Measurements from ENCODE around the gene TSC2. TPM values are rescaled to one million over a fixed set of nuclear protein-coding genes. Genes with fewer than 3 reads are reported as not detected.
"Not testable (repeated sequence)": the region's sequence is repeated elsewhere in the genome, so short reads cannot be mapped to it uniquely, and the experiment has no call there.

The TSC2 gene
- total RNA-seq, 2 experiments from 2014 or later = 87.9 to 97.4 TPM

DNA sequence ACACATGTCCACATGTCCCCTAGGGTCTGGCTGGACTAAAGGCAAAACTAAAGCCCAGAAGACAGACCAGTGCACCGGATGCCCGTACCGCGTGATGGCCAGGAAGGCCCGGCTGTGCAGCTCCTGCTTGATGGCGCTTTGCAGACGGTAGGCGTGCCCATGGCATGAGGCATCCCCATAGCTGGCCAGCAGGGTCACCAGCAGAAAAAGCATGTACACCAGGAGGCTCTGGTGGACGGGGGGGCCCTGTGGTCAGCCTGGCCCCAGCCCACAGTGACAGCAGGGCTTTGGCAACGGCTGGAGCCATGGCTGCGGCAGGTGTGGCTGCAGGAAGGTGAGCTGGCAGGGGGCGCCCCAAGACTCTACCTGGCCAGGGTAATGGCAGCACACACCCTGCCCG lies 45.1 kb downstream of the TSC2 start:
- Mint-ChIP-seq H3K27ac (no peak overlapping the region), H3K27me3 (ENCODE audit: low read depth) (no peaks in the 10 kb centered on the region), H3K4me3 (no peak overlapping the region), H3K4me1 (ENCODE audit: low read depth) (no peaks in the 10 kb centered on the region), H3K36me3 (ENCODE audit: low read depth) (peaks cover 5% of the 10 kb centered on the region), H3K9me3 (ENCODE audit: insufficient read depth) (no peaks in the 10 kb centered on the region)
- ATAC-seq = no peak
- DNase-seq = no peak
- ChIA-PET CTCF (no interaction called here), POLR2A (no interaction called here)

DNA sequence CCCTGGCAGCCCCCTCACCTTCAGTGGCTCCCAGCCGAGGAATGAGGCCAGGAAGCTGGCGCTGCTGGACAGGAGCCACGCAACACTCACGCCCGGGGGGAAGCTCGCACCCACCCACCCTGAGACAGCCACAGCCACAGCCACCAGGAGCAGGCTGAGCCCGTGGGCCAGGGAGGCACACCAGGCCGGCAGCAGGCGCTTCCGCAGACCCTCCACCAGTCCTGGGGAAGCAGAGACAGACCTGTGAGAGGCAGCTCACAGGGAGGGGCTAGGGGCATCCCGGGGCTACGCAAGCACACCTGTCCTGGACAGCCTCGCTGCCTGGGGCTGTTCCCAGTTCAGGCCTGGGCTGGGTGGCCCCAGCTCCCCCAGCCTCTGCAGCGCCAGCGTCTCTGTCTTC lies 46.0 kb downstream of the TSC2 start:
- Mint-ChIP-seq H3K4me3 (no peak overlapping the region), H3K9me3 (ENCODE audit: insufficient read depth) (no peaks in the 10 kb centered on the region), H3K36me3 (ENCODE audit: low read depth) (peaks cover 5% of the 10 kb centered on the region), H3K27me3 (ENCODE audit: low read depth) (no peaks in the 10 kb centered on the region), H3K4me1 (ENCODE audit: low read depth) (no peaks in the 10 kb centered on the region), H3K27ac (no peak overlapping the region)
- DNase-seq (no peak), ATAC-seq (no peak)
- CTCF ChIA-PET = no interaction called here
- POLR2A ChIA-PET = no interaction called here

GRCh38 chr16:2095315-2095853 lies 47.6 kb downstream of the TSC2 start:
- no peaks in the 10 kb centered on the region for H3K4me1 Mint-ChIP-seq (ENCODE audit: low read depth)
- no peaks in the 10 kb centered on the region for H3K27me3 Mint-ChIP-seq (ENCODE audit: low read depth)
- H3K9me3 Mint-ChIP-seq (ENCODE audit: insufficient read depth) = no peaks in the 10 kb centered on the region
- CTCF ChIA-PET = no interaction called here
- H3K36me3 Mint-ChIP-seq (ENCODE audit: low read depth) = peaks cover 3% of the 10 kb centered on the region
- ATAC-seq = no peak
- POLR2A ChIA-PET = no interaction called here
- no peak for DNase-seq
- no peak overlapping the region for H3K27ac Mint-ChIP-seq
- H3K4me3 Mint-ChIP-seq = no peak overlapping the region

DNA sequence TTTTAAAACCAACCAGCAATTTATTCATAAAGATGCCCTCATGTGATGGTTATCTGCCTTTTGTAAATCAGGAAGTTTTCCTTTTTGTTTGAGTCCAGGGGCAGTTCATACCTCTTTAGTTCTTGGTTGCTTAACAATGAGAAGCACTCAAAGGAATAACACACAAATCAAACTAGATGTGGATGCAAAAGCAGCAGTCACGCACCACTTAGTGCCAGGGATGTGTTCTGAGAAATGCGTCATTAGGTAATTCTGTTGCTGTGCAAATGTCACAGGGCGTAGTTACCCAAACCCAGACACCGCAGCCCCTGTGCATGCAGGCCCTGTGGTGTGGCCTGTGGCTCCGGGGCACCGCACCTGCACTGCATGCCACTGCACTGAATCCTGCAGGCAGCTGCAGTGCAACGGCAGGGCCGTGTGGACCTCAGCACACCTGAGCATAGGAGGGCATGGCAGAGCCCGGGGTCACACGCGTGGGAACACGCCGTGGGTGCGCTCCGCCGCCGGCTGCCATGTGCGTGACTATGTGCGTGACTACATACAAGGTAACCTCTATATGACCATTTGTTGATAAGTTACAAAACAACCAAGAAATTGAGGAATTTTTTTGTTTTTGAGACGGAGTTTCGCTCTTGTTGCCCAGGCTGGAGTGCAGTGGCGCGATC lies 48.3 kb downstream of the TSC2 start:
- ChIA-PET POLR2A (no interaction called here), CTCF (no interaction called here)
- Mint-ChIP-seq H3K9me3 (ENCODE audit: insufficient read depth) (no peaks in the 10 kb centered on the region), H3K27me3 (ENCODE audit: low read depth) (no peaks in the 10 kb centered on the region), H3K27ac (no peak overlapping the region), H3K36me3 (ENCODE audit: low read depth) (peaks cover under 1% of the 10 kb centered on the region), H3K4me3 (no peak overlapping the region), H3K4me1 (ENCODE audit: low read depth) (no peaks in the 10 kb centered on the region)
- DNase-seq (no peak), ATAC-seq (no peak)

DNA sequence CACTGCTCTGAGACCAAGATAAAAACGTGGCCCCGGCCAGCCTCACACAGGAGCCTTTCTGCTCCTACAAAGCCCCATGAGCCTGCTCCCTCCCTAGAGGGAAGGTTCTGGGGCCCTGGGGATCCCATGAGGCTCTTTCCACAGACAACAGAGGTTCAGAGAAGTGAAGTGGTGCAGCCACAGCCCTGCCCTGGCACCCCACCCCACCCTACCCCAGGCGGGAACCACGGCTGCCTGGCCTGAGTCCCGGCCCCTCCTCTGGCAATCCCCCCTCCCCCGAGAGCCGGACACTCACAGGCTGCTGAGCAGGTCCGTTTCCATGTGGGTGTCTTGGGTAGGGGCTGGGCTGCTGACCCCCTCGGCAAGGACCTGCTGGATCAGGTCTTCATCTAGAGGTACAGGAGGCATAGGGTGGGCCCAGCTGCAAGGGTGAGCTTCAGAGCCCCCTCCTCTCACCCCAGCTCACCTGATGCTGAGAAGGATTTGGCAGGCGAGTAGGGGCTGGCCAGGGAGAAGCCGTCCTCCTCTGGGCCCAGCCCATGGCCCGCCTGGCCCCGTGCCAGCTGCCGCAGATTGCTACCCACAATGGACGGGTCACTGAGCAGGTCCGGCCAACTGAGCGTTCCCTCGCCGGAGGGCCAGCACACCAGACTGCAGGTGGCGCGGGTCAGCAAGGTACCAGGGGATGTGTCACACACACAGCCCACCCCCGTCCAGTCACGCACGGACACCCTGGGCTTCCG lies 49.2 kb downstream of the TSC2 start:
- Mint-ChIP-seq H3K4me1 (ENCODE audit: low read depth) (no peaks in the 10 kb centered on the region), H3K27ac (no peak overlapping the region), H3K9me3 (ENCODE audit: insufficient read depth) (no peaks in the 10 kb centered on the region), H3K36me3 (ENCODE audit: low read depth) (peaks cover 2% of the 10 kb centered on the region), H3K4me3 (no peak overlapping the region), H3K27me3 (ENCODE audit: low read depth) (no peaks in the 10 kb centered on the region)
- POLR2A ChIA-PET = no interaction called here
- no peak for ATAC-seq
- CTCF ChIA-PET = no interaction called here
- DNase-seq = no peak

- H3K27me3 Mint-ChIP-seq (ENCODE audit: low read depth); H3K4me3 Mint-ChIP-seq; H3K27ac Mint-ChIP-seq; H3K4me1 Mint-ChIP-seq (ENCODE audit: low read depth); H3K36me3 Mint-ChIP-seq (ENCODE audit: low read depth); CTCF ChIA-PET; H3K9me3 Mint-ChIP-seq (ENCODE audit: insufficient read depth); POLR2A ChIA-PET; DNase-seq; ATAC-seq: not testable (repeated sequence)
Measured at GRCh38 chr16:2097689-2098088, 49.9 kb downstream of the TSC2 start.

DNA sequence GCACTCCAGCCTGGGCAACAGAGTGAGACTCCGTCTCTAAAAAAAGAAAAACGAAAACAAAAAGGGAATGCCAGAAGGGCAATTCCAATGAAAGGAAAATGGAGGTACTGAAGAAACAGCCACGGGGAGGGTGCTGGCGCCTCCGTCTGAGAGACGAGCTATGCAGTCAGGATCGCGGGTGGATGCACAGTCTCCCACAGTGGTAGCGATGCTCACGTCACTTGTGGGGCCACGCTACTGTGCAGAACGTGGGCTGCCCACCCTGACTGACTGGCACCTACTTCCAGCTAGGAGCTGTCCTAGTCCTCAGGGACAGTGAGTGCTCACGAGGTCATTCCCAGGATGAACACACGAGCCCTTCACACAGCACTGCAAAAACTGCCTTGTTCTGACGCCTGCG lies 53.8 kb downstream of the TSC2 start:
- ATAC-seq; CTCF ChIA-PET; H3K27ac Mint-ChIP-seq; H3K27me3 Mint-ChIP-seq (ENCODE audit: low read depth); H3K9me3 Mint-ChIP-seq (ENCODE audit: insufficient read depth); H3K4me1 Mint-ChIP-seq (ENCODE audit: low read depth); DNase-seq; H3K36me3 Mint-ChIP-seq (ENCODE audit: low read depth); POLR2A ChIA-PET; H3K4me3 Mint-ChIP-seq: not testable (repeated sequence)

DNA sequence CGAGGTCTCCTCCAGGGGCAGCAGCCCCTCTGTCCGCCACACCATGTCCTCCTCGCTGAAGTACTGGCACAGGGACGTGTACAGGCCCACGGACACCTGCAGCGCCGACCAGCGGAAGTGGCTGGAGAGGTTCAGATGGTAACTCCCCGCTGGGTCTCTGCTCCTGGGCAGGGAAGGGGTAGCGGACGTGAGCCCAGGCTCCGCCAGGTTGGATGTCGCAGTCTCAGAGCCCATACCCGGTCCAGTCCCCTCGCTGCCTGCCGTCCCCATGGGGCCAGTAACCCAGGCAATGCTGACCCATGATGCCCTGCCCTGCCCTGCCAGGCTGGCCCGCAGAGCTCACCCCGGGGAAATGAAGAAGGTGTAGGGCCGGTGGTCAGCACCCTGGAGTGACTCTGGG lies 54.7 kb downstream of the TSC2 start:
- Mint-ChIP-seq H3K9me3 (ENCODE audit: insufficient read depth) (no peaks in the 10 kb centered on the region), H3K27ac (no peak overlapping the region), H3K27me3 (ENCODE audit: low read depth) (no peaks in the 10 kb centered on the region), H3K36me3 (ENCODE audit: low read depth) (peaks cover 3% of the 10 kb centered on the region), H3K4me1 (ENCODE audit: low read depth) (no peaks in the 10 kb centered on the region), H3K4me3 (no peak overlapping the region)
- ATAC-seq (no peak), DNase-seq (no peak)
- ChIA-PET CTCF (no interaction called here), POLR2A (no interaction called here)

DNA sequence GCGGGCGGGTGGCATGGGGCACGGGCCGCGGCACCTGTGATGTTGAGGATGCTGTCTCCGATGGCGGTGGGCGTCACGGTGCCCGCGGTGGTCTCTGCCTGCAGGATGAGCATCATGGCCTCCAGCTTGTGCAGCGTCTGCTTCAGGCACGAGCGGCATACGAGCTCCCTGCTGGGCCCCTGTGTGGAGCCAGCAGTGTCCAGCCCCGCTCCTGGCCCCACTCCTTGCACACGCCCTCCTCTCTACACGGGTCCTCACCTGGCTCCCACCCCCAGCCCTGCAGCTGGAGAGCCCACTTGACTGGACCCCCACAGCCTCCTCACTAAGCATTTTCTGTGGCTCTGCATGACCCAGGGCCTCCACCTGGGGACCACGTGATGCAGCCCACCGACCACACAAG lies 56.7 kb downstream of the TSC2 start:
- H3K4me1 Mint-ChIP-seq (ENCODE audit: low read depth); H3K4me3 Mint-ChIP-seq; H3K36me3 Mint-ChIP-seq (ENCODE audit: low read depth); CTCF ChIA-PET; DNase-seq; H3K9me3 Mint-ChIP-seq (ENCODE audit: insufficient read depth); H3K27ac Mint-ChIP-seq; H3K27me3 Mint-ChIP-seq (ENCODE audit: low read depth); ATAC-seq; POLR2A ChIA-PET: not testable (repeated sequence)

GRCh38 chr16:2105291-2105690 lies 57.5 kb downstream of the TSC2 start:
- H3K36me3 Mint-ChIP-seq (ENCODE audit: low read depth); ATAC-seq; H3K4me1 Mint-ChIP-seq (ENCODE audit: low read depth): not testable (repeated sequence)

GRCh38 chr16:2105769-2106168 lies 58.0 kb downstream of the TSC2 start:
- CTCF ChIA-PET; POLR2A ChIA-PET; ATAC-seq; H3K27ac Mint-ChIP-seq; H3K27me3 Mint-ChIP-seq (ENCODE audit: low read depth); DNase-seq; H3K4me3 Mint-ChIP-seq; H3K36me3 Mint-ChIP-seq (ENCODE audit: low read depth); H3K9me3 Mint-ChIP-seq (ENCODE audit: insufficient read depth); H3K4me1 Mint-ChIP-seq (ENCODE audit: low read depth): not testable (repeated sequence)

More at GRCh38 chr16:2105291-2105690, 57.5 kb downstream of the TSC2 start:
- POLR2A ChIA-PET; H3K9me3 Mint-ChIP-seq (ENCODE audit: insufficient read depth); CTCF ChIA-PET; H3K27me3 Mint-ChIP-seq (ENCODE audit: low read depth); H3K4me3 Mint-ChIP-seq; DNase-seq; H3K27ac Mint-ChIP-seq: not testable (repeated sequence)

DNA sequence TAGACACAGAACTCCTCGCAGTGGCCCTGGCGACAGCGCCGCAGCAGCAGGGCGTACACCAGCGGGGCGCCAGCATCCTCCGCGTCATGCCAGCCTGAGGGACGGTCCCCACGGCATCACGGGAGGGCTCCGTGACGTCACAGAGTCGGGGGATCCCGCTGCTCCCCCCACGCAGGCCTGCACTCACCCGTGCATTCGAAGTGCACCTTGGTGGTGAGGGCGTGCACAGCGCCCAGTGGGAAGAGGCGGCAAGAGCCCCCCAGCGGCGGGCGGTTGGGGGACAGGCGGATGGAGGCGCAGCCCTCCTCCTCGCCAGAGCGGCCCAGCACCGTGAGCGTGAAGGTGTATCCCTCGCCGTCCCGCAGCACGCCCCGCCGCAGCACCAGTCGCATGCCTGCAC lies 58.4 kb downstream of the TSC2 start:
- H3K36me3 Mint-ChIP-seq (ENCODE audit: low read depth); DNase-seq; H3K9me3 Mint-ChIP-seq (ENCODE audit: insufficient read depth); POLR2A ChIA-PET; H3K27ac Mint-ChIP-seq; H3K4me3 Mint-ChIP-seq; H3K27me3 Mint-ChIP-seq (ENCODE audit: low read depth); CTCF ChIA-PET; H3K4me1 Mint-ChIP-seq (ENCODE audit: low read depth); ATAC-seq: not testable (repeated sequence)
